ENCODE measurements around the gene ZFPM1.

Gene ZFPM1

GRCh38 chr16:88534638-88535190 lies 81.6 kb downstream of the ZFPM1 start:
- Histone ChIP-seq H3K27ac (ENCODE audit: low read length) (no peak overlapping the region), H3K4me3 (ENCODE audit: low read length) (no peak overlapping the region), H3K36me3 (replicated peaks; ENCODE audit: low read depth, low read length) (no peaks in the 10 kb centered on the region), H3K9ac (ENCODE audit: low read length) (no peak overlapping the region), H4K20me1 (ENCODE audit: insufficient read depth, low read length) (no peaks in the 10 kb centered on the region), H3K79me2 (ENCODE audit: low read length) (no peaks in the 10 kb centered on the region), H3K4me2 (ENCODE audit: low read length) (no peak overlapping the region), H3K9me3 (ENCODE audit: insufficient read depth, low read length) (no peaks in the 10 kb centered on the region), H2AFZ (ENCODE audit: low read depth, low read length) (no peak overlapping the region), H3K4me1 (ENCODE audit: low read length) (no peaks in the 10 kb centered on the region), H3K27me3 (ENCODE audit: low read depth, low read length) (no peaks in the 10 kb centered on the region)
- TF ChIP-seq CTCF (IDR thresholded peaks at IDR 0.05; ENCODE audit: low read depth, low read length) (no peak), EZH2phosphoT487 (IDR thresholded peaks at IDR 0.05; ENCODE audit: low read depth) (no peak)

GRCh38 chr16:88535191-88535856 lies 82.2 kb downstream of the ZFPM1 start:
- H3K9ac ChIP-seq (ENCODE audit: low read length), result no peak overlapping the region

GRCh38 chr16:88535857-88536222 lies 82.8 kb downstream of the ZFPM1 start:
- no peak overlapping the region for H3K27ac ChIP-seq (ENCODE audit: low read length)
- no peak overlapping the region for H3K9ac ChIP-seq (ENCODE audit: low read length)
- TF ChIP-seq CTCF (IDR thresholded peaks at IDR 0.05; ENCODE audit: low read depth, low read length) (no peak), EZH2phosphoT487 (IDR thresholded peaks at IDR 0.05; ENCODE audit: low read depth) (no peak)

More at GRCh38 chr16:88535191-88535856, 82.2 kb downstream of the ZFPM1 start:
- Histone ChIP-seq H2AFZ (ENCODE audit: low read depth, low read length) (no peak overlapping the region), H3K27ac (ENCODE audit: low read length) (no peak overlapping the region), H3K4me2 (ENCODE audit: low read length) (no peak overlapping the region), H4K20me1 (ENCODE audit: insufficient read depth, low read length) (no peaks in the 10 kb centered on the region), H3K27me3 (ENCODE audit: low read depth, low read length) (no peaks in the 10 kb centered on the region), H3K9me3 (ENCODE audit: insufficient read depth, low read length) (no peaks in the 10 kb centered on the region), H3K79me2 (ENCODE audit: low read length) (no peaks in the 10 kb centered on the region), H3K4me3 (ENCODE audit: low read length) (no peak overlapping the region), H3K36me3 (replicated peaks; ENCODE audit: low read depth, low read length) (no peaks in the 10 kb centered on the region), H3K4me1 (ENCODE audit: low read length) (no peaks in the 10 kb centered on the region)
- TF ChIP-seq CTCF (IDR thresholded peaks at IDR 0.05; ENCODE audit: low read depth, low read length) (no peak), EZH2phosphoT487 (IDR thresholded peaks at IDR 0.05; ENCODE audit: low read depth) (no peak)

GRCh38 chr16:88536510-88536909 lies 83.4 kb downstream of the ZFPM1 start:
- Histone ChIP-seq H3K4me3 (ENCODE audit: low read length) (no peak overlapping the region), H3K27me3 (ENCODE audit: low read depth, low read length) (no peaks in the 10 kb centered on the region), H3K9me3 (ENCODE audit: insufficient read depth, low read length) (no peaks in the 10 kb centered on the region), H3K9ac (ENCODE audit: low read length) (no peak overlapping the region), H3K4me2 (ENCODE audit: low read length) (no peak overlapping the region), H3K36me3 (replicated peaks; ENCODE audit: low read depth, low read length) (no peaks in the 10 kb centered on the region), H2AFZ (ENCODE audit: low read depth, low read length) (no peak overlapping the region), H3K79me2 (ENCODE audit: low read length) (no peaks in the 10 kb centered on the region), H3K27ac (ENCODE audit: low read length) (no peak overlapping the region), H3K4me1 (ENCODE audit: low read length) (no peaks in the 10 kb centered on the region), H4K20me1 (ENCODE audit: insufficient read depth, low read length) (no peaks in the 10 kb centered on the region)
- TF ChIP-seq EZH2phosphoT487 (IDR thresholded peaks at IDR 0.05; ENCODE audit: low read depth), result no peak
- TF ChIP-seq CTCF (IDR thresholded peaks at IDR 0.05; ENCODE audit: low read depth, low read length), result no peak

More at GRCh38 chr16:88535857-88536222, 82.8 kb downstream of the ZFPM1 start:
- Histone ChIP-seq H3K36me3 (replicated peaks; ENCODE audit: low read depth, low read length) (no peaks in the 10 kb centered on the region), H3K79me2 (ENCODE audit: low read length) (no peaks in the 10 kb centered on the region), H3K9me3 (ENCODE audit: insufficient read depth, low read length) (no peaks in the 10 kb centered on the region), H3K4me3 (ENCODE audit: low read length) (no peak overlapping the region), H3K4me1 (ENCODE audit: low read length) (no peaks in the 10 kb centered on the region), H3K27me3 (ENCODE audit: low read depth, low read length) (no peaks in the 10 kb centered on the region), H2AFZ (ENCODE audit: low read depth, low read length) (no peak overlapping the region), H3K4me2 (ENCODE audit: low read length) (no peak overlapping the region), H4K20me1 (ENCODE audit: insufficient read depth, low read length) (no peaks in the 10 kb centered on the region)

Measured in OCI-LY3 (cell line).